ENCODE measurements around the gene DNAJC30. TPM values are rescaled to one million over a fixed set of nuclear protein-coding genes. Genes with fewer than 3 reads are reported as not detected.
"Not testable (repeated sequence)": the region's sequence is repeated elsewhere in the genome, so short reads cannot be mapped to it uniquely, and the experiment has no call there.

Gene DNAJC30
- total and polyA plus RNA-seq, 2 donors (not counting 1 experiment from before 2014, with no cell fraction given), result 3.8 to 7.3 TPM

GRCh38 chr7:73659983-73660382, 23.3 kb downstream of the DNAJC30 start:
- Histone ChIP-seq H3K27me3 (ENCODE audit: control insufficient read depth, insufficient read depth, low read length) (no peaks in the 10 kb centered on the region), H2AFZ (ENCODE audit: low read length) (no peak overlapping the region), H3K9me3 (ENCODE audit: control insufficient read depth, insufficient read depth, low read depth, low read length) (no peaks in the 10 kb centered on the region), H3K79me2 (ENCODE audit: control insufficient read depth, insufficient read depth, low read length) (no peaks in the 10 kb centered on the region), H3K4me3 (replicated peaks in 1 of 4; ENCODE audit: control extremely low read depth in 1 of 4, insufficient read depth in 1 of 4, low read depth in 3 of 4, low read length in 4 of 4) (no peak overlapping the region), H3K9ac (ENCODE audit: insufficient read depth, low read length) (no peak overlapping the region), H3K4me2 (ENCODE audit: extremely low read depth, insufficient read depth, low read length) (no peak overlapping the region), H3K36me3 (ENCODE audit: control insufficient read depth, insufficient read depth, low read length) (no peaks in the 10 kb centered on the region), H3K4me1 (ENCODE audit: control insufficient read depth, extremely low read depth, insufficient read depth, low read length) (no peaks in the 10 kb centered on the region), H3K27ac (ENCODE audit: insufficient read depth, low read length) (no peak overlapping the region), H4K20me1 (ENCODE audit: control insufficient read depth, extremely low read depth, insufficient read depth, low read length) (no peaks in the 10 kb centered on the region)
- no peak for DNase-seq (ENCODE audit: low read depth in 2 of 2)
- TF ChIP-seq EZH2 (IDR thresholded peaks at IDR 0.05; ENCODE audit: low read length, missing control alignments), result no peak
- no peak for TF ChIP-seq CTCF (conservative IDR thresholded peaks at IDR 0.05 in 1 of 2, IDR thresholded peaks at IDR 0.05 in 1 of 2; ENCODE audit: low read depth in 1 of 2, low read length in 2 of 2)

- not testable (repeated sequence) for H4K20me1 ChIP-seq (ENCODE audit: control insufficient read depth, extremely low read depth, insufficient read depth, low read length); H3K79me2 ChIP-seq (ENCODE audit: control insufficient read depth, insufficient read depth, low read length); DNase-seq (ENCODE audit: low read depth in 2 of 2); H3K4me2 ChIP-seq (ENCODE audit: extremely low read depth, insufficient read depth, low read length); H2AFZ ChIP-seq (ENCODE audit: low read length); H3K27ac ChIP-seq (ENCODE audit: insufficient read depth, low read length); H3K4me1 ChIP-seq (ENCODE audit: control insufficient read depth, extremely low read depth, insufficient read depth, low read length); H3K9ac ChIP-seq (ENCODE audit: insufficient read depth, low read length); H3K4me3 ChIP-seq (replicated peaks in 1 of 4; ENCODE audit: control extremely low read depth in 1 of 4, insufficient read depth in 1 of 4, low read depth in 3 of 4, low read length in 4 of 4); H3K9me3 ChIP-seq (ENCODE audit: control insufficient read depth, insufficient read depth, low read depth, low read length); H3K36me3 ChIP-seq (ENCODE audit: control insufficient read depth, insufficient read depth, low read length)
- peaks cover 13% of the 10 kb centered on the region for H3K27me3 ChIP-seq (ENCODE audit: control insufficient read depth, insufficient read depth, low read length)
These were observed 27.9 kb downstream of the DNAJC30 start for GRCh38 chr7:73655309-73655708.

- no peak for DNase-seq (ENCODE audit: low read depth in 2 of 2)
- no peaks in the 10 kb centered on the region for H3K4me1 ChIP-seq (ENCODE audit: control insufficient read depth, extremely low read depth, insufficient read depth, low read length)
- no peak overlapping the region for H3K9ac ChIP-seq (ENCODE audit: insufficient read depth, low read length)
- no peaks in the 10 kb centered on the region for H3K79me2 ChIP-seq (ENCODE audit: control insufficient read depth, insufficient read depth, low read length)
- H4K20me1 ChIP-seq (ENCODE audit: control insufficient read depth, extremely low read depth, insufficient read depth, low read length), result no peaks in the 10 kb centered on the region
- no peak overlapping the region for H3K4me3 ChIP-seq (replicated peaks in 1 of 4; ENCODE audit: control extremely low read depth in 1 of 4, insufficient read depth in 1 of 4, low read depth in 3 of 4, low read length in 4 of 4)
- peaks cover 32% of the 10 kb centered on the region for H3K27me3 ChIP-seq (ENCODE audit: control insufficient read depth, insufficient read depth, low read length)
- no peak overlapping the region for H3K4me2 ChIP-seq (ENCODE audit: extremely low read depth, insufficient read depth, low read length)
- no peak overlapping the region for H3K27ac ChIP-seq (ENCODE audit: insufficient read depth, low read length)
- H2AFZ ChIP-seq (ENCODE audit: low read length), result no peak overlapping the region
- H3K9me3 ChIP-seq (ENCODE audit: control insufficient read depth, insufficient read depth, low read depth, low read length), result no peaks in the 10 kb centered on the region
- TF ChIP-seq EZH2 (IDR thresholded peaks at IDR 0.05; ENCODE audit: low read length, missing control alignments) (no peak), CTCF (conservative IDR thresholded peaks at IDR 0.05 in 1 of 2, IDR thresholded peaks at IDR 0.05 in 1 of 2; ENCODE audit: low read depth in 1 of 2, low read length in 2 of 2) (no peak)
- H3K36me3 ChIP-seq (ENCODE audit: control insufficient read depth, insufficient read depth, low read length), result no peaks in the 10 kb centered on the region
These were observed 30.7 kb downstream of the DNAJC30 start for GRCh38 chr7:73652541-73652949.
